ENCODE results near the gene NR1D1.

Gene NR1D1

DNA sequence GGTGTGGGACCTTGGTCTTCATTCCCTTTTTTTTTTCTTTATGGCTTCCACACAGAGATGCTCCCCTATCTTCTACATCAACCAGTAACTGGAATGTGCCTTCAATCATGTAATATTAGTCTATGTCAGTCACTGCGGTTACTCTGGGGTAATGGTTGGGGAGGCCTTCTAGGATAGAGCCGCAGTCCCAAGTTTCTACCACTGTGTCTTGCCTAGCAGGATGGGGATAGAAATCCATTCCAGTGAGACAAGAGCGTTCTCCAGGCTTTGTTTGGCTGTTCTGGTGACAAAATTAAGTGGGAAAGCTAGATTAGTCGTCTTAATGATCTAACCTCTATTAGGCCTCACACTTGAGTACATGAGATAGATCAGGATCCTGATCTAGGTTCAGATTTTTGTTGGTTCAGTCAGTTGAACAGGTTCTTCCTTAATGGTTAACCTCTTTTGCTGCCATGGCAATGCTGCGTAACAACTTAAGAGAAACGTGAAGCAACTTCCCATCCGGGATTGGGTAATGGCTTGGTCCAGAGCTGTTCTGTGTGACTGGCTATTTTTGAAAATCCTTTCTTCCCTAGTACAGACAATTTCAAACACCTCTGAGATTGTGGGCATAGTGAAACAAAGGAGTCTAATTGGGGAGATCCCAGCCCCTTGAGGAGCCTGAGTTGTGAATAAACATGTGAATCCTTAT is 30.1 kb upstream of the NR1D1 start:
- no peak for TF ChIP-seq EZH2phosphoT487 (IDR thresholded peaks at IDR 0.05; ENCODE audit: low read length)
- TF ChIP-seq, protein P1, sequence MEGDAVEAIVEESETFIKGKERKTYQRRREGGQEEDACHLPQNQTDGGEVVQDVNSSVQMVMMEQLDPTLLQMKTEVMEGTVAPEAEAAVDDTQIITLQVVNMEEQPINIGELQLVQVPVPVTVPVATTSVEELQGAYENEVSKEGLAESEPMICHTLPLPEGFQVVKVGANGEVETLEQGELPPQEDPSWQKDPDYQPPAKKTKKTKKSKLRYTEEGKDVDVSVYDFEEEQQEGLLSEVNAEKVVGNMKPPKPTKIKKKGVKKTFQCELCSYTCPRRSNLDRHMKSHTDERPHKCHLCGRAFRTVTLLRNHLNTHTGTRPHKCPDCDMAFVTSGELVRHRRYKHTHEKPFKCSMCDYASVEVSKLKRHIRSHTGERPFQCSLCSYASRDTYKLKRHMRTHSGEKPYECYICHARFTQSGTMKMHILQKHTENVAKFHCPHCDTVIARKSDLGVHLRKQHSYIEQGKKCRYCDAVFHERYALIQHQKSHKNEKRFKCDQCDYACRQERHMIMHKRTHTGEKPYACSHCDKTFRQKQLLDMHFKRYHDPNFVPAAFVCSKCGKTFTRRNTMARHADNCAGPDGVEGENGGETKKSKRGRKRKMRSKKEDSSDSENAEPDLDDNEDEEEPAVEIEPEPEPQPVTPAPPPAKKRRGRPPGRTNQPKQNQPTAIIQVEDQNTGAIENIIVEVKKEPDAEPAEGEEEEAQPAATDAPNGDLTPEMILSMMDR (IDR thresholded peaks at IDR 0.05; ENCODE audit: low read length): no peak
- TF ChIP-seq EZH2 (optimal IDR thresholded peaks at IDR 0.05; ENCODE audit: low read depth, low read length): no peak
- Histone ChIP-seq H2AFZ (ENCODE audit: low read length) (no peak overlapping the region), H3F3A (ENCODE audit: insufficient read depth, low read length) (0 out of 2 replicates have a peak, but pooled peaks cover 3% of the 10 kb centered on the region), H3K27me3 (replicated peaks; ENCODE audit: insufficient read depth, low read length) (no peaks in the 10 kb centered on the region), H3K4me3 (ENCODE audit: low read length) (no peak overlapping the region), H3K27ac (ENCODE audit: low read length) (no peak overlapping the region), H3K36me3 (replicated peaks; ENCODE audit: insufficient read depth, low read length) (peaks cover 13% of the 10 kb centered on the region; the same call in 1 of the 2 replicates), H3K9me3 (replicated peaks; ENCODE audit: insufficient read depth, low read length) (no peaks in the 10 kb centered on the region), H3K9ac (ENCODE audit: low read length) (no peak overlapping the region), H3K79me2 (ENCODE audit: low read length) (peaks cover 54% of the 10 kb centered on the region), H3K4me1 (ENCODE audit: low read length) (no peaks in the 10 kb centered on the region), H4K20me1 (ENCODE audit: insufficient read depth, low read length) (no peaks in the 10 kb centered on the region), H3K9me2 (replicated peaks; ENCODE audit: insufficient read depth, low read length) (no peaks in the 10 kb centered on the region), H3K4me2 (ENCODE audit: low read depth, low read length) (no peak overlapping the region)
- no peak for DNase-seq

DNA sequence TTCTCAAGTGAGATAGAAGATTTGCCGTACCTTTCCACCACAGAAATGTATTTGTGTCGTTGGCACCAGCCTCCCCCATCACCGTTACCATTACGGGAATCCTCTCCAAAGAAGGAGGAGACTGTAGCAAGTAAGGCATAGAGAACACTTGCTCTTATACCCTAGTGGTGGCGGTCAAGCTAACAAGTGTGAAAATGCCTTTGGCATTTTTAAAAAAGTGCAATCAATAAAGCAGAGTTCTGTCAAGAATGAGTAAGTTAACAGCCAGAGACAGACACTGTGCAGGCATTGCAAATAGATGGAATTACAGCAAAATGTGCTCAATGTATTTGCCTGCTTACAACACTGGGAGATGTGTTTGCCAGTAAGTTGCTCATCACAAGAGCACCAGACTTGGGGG is 29.1 kb upstream of the NR1D1 start:
- no peaks in the 10 kb centered on the region for H3K27me3 ChIP-seq (replicated peaks; ENCODE audit: insufficient read depth, low read length)
- peaks cover 13% of the 10 kb centered on the region; the same call in 1 of the 2 replicates for H3K36me3 ChIP-seq (replicated peaks; ENCODE audit: insufficient read depth, low read length)
- H3K4me3 ChIP-seq (ENCODE audit: low read length): no peak overlapping the region
- no peak overlapping the region for H3K9ac ChIP-seq (ENCODE audit: low read length)
- H3F3A ChIP-seq (ENCODE audit: insufficient read depth, low read length): no peaks in the 10 kb centered on the region
- H3K4me2 ChIP-seq (ENCODE audit: low read depth, low read length): no peak overlapping the region
- TF ChIP-seq, protein P1 (IDR thresholded peaks at IDR 0.05; ENCODE audit: low read length): no peak
- TF ChIP-seq EZH2phosphoT487 (IDR thresholded peaks at IDR 0.05; ENCODE audit: low read length) (no peak), EZH2 (optimal IDR thresholded peaks at IDR 0.05; ENCODE audit: low read depth, low read length) (no peak)
- no peak for DNase-seq
- H3K9me3 ChIP-seq (replicated peaks; ENCODE audit: insufficient read depth, low read length): no peaks in the 10 kb centered on the region
- no peaks in the 10 kb centered on the region for H4K20me1 ChIP-seq (ENCODE audit: insufficient read depth, low read length)
- H2AFZ ChIP-seq (ENCODE audit: low read length): no peak overlapping the region
- H3K4me1 ChIP-seq (ENCODE audit: low read length): no peaks in the 10 kb centered on the region
- peaks cover 56% of the 10 kb centered on the region for H3K79me2 ChIP-seq (ENCODE audit: low read length)
- no peaks in the 10 kb centered on the region for H3K9me2 ChIP-seq (replicated peaks; ENCODE audit: insufficient read depth, low read length)
- H3K27ac ChIP-seq (ENCODE audit: low read length): no peak overlapping the region

DNA sequence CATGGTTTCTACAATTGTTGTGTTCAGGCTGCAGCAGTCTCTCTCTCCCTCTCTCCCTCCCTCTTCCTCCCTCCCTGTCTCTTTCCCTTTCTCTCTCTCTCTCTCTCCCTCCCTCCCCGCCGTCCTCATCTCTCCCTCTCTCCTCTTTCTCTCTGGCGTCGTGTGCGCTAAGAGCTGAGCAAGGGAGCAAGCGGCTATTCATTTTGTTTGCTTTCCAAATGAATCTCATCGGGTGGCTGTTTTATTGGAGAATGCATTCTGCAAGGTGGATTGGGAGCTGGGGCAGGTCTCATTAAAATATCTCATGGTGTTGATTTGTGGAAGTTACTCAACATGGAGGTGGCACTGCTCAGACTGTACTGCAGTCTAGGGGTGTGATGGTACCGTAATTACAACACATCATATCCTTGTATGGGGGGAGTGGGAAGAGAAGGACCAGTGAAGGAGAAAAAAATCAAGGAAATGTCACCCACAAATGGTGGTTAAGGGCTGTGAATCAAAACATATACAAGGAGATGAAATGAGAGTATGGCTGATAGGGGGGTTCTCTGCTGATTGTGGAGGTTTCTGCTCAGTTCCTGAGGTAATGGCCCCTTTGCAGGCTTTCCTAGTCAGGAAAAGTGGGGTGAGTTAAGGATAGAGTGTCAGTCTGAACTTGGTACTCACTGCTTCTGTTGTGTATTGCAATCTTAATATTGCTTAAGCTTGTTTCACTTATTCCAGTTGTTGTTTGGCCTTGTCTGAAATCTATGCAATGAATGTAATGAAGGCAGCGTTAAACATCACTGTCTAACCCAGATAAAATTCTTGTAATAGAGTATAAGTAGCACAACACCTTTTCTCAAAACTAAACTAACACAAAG is 24.1 kb upstream of the NR1D1 start:
- Histone ChIP-seq H3K27me3 (replicated peaks; ENCODE audit: insufficient read depth, low read length) (no peaks in the 10 kb centered on the region), H3K4me3 (ENCODE audit: low read length) (peak overlapping the region; percentile 100), H3K79me2 (ENCODE audit: low read length) (peaks cover 67% of the 10 kb centered on the region), H3K27ac (ENCODE audit: low read length) (peak overlapping the region; percentile 52; the same call in 1 of the 2 replicates), H2AFZ (ENCODE audit: low read length) (no peak overlapping the region), H3F3A (ENCODE audit: insufficient read depth, low read length) (peaks cover 10% of the 10 kb centered on the region; the same call in 1 of the 2 replicates), H3K9ac (ENCODE audit: low read length) (peak overlapping the region; percentile 97; the same call in 1 of the 2 replicates), H4K20me1 (ENCODE audit: insufficient read depth, low read length) (no peaks in the 10 kb centered on the region), H3K4me1 (ENCODE audit: low read length) (no peaks in the 10 kb centered on the region), H3K4me2 (ENCODE audit: low read depth, low read length) (peak overlapping the region; percentile 82), H3K36me3 (replicated peaks; ENCODE audit: insufficient read depth, low read length) (peaks cover 12% of the 10 kb centered on the region; the same call in 1 of the 2 replicates), H3K9me2 (replicated peaks; ENCODE audit: insufficient read depth, low read length) (no peaks in the 10 kb centered on the region), H3K9me3 (replicated peaks; ENCODE audit: insufficient read depth, low read length) (no peaks in the 10 kb centered on the region)
- no peak for DNase-seq
- TF ChIP-seq EZH2 (optimal IDR thresholded peaks at IDR 0.05; ENCODE audit: low read depth, low read length): no peak
- TF ChIP-seq, protein P1 (IDR thresholded peaks at IDR 0.05; ENCODE audit: low read length): no peak
- TF ChIP-seq EZH2phosphoT487 (IDR thresholded peaks at IDR 0.05; ENCODE audit: low read length): no peak

All from MM.1S (cell line).